Adrenal gland (tissue), 12 donors: ENCODE measurements around the gene TXLNG. TPM values are rescaled to one million over a fixed set of nuclear protein-coding genes. Genes with fewer than 3 reads are reported as not detected.
A peak's percentile ranks its signal among the peaks of the same experiment; 100 is the strongest.
"Not testable (repeated sequence)": the region's sequence is repeated elsewhere in the genome, so short reads cannot be mapped to it uniquely, and the experiment has no call there.

ENCODE experiments used
- DNase-seq, 7 donors: peaks; one replicate each; pipeline ENCODE4 v3.0.0-alpha.2; 2019 to 2020
- H3K27ac ChIP-seq, 5 donors: fragments of 200-600 bp; sonication (generic) in 4 of 5; 1 replicate in 3 of 5; 2 replicates in 2 of 5; pipeline versions ENCODE4 v1.5.1 to v1.8.0; 2016 to 2020; ENCODE audit warnings: mild to moderate bottlenecking in 1 of 5
- H3K27me3 ChIP-seq: fragments of 200-600 bp; 2 replicates; pipeline ENCODE4 v1.8.0; 2021
- H3K36me3 ChIP-seq, 2 donors: fragments of 200-600 bp; replicated peaks in 1 of 2; 1 replicate in 1 of 2; 2 replicates in 1 of 2; pipeline versions ENCODE4 v1.5.1 to v1.8.0; 2018 to 2022
- H3K4me1 ChIP-seq, 2 donors: fragments of 200-600 bp; replicated peaks in 1 of 2; 1 replicate in 1 of 2; 2 replicates in 1 of 2; pipeline versions ENCODE4 v1.5.1 to v1.8.0; 2018 to 2021
- H3K4me3 ChIP-seq, 4 donors: fragments of 200-600 bp; sonication (generic) in 3 of 4; one replicate each; pipeline ENCODE4 v1.5.1; 2016 to 2018
- H3K9me3 ChIP-seq, 3 donors: fragments of 200-600 bp; sonication (generic) in 1 of 3; replicated peaks in 1 of 3; 1 replicate in 2 of 3; 2 replicates in 1 of 3; pipeline versions ENCODE4 v1.5.1 to v1.8.0; 2016 to 2021
- CTCF ChIP-seq, 6 experiments: fragments of 450-650 bp in 4 of 6; fragments of 200-600 bp in 2 of 6; sonication (generic) in 1 of 6; IDR thresholded peaks; 1 replicate in 5 of 6; 2 replicates in 1 of 6; pipeline versions ENCODE4 v1.5.1 to v1.8.0; 2016 to 2021; ENCODE audit warnings: antibody characterized with exemption in 6 of 6, mild to moderate bottlenecking in 2 of 6, moderate library complexity in 1 of 6
- POLR2A ChIP-seq, 2 donors: fragments of 450-650 bp; IDR thresholded peaks; one replicate each; pipeline ENCODE4 v1.6.1; 2017; ENCODE audit warnings: antibody characterized with exemption in 2 of 2, mild to moderate bottlenecking in 2 of 2, moderate library complexity in 1 of 2
- WGBS, 4 donors: extraction: QIAGEN DNeasy Blood & Tissue Kit in 2 of 4; methylation state at CpG; one replicate each; pipeline versions ENCODE4 v1.1.5 to v1.1.7; 2013 to 2017; 5-methylcytosine and 5-hydroxymethylcytosine counted together
- intact Hi-C, 2 donors: fragments of 100-400 bp; cut with DNase I; formaldehyde crosslinking; loops; one replicate each; pipeline versions ENCODE4 v1.14.1 to v1.15.0; 2022 to 2023
- polyA plus RNA-seq, 3 donors: library from polyadenylated mRNA; stranded (reverse); fragments of 200-250 nt in 2 of 3; fragments of 350-450 nt in 1 of 3; fragmentation: Illumina TruSeq in 1 of 3; extraction: RNeasy Lipid Tissue Mini Kit (QIAGEN cat#74804) in 1 of 3; gene quantifications; one replicate each; pipeline ENCODE4 v1.2.3, GENCODE V29; 2013 to 2014
- total RNA-seq, 9 donors: library from RNA; depleted of rRNA in 4 of 9; stranded (reverse); fragments of >200 nt in 4 of 9; fragments of 120-200 nt in 1 of 9; fragmentation: NEBNext Ultra II Directional in 1 of 9; extraction: Animal tissue kit (Norgen Biotek cat#: 25700) in 1 of 9; gene quantifications; one replicate each; pipeline versions ENCODE4 v1.1.0 to v1.2.4, GENCODE V29; 2013 to 2023
- donor health status: healthy with polysubstance abuse.
- donor health status: Bipolar disorder and iron deficiency.
- donor health status: DM: yes; HTN: yes; CAD: no.
- donor health status: DM: no; HTN: no; CAD: no.
- donor health status: DM: no; HTN: no; CAD: no.
- donor health status: DM: yes; HTN: yes; CAD: no.

TXLNG gene
- total and polyA plus RNA-seq, 12 donors, result 15.4 to 33.2 (median 22.5) TPM

- H3K36me3 ChIP-seq, result peaks cover 0 to 41% of the 10 kb centered on the region in 2 donors
These were observed 66.4 kb downstream of the TXLNG start for GRCh38 chrX:16852617-16853179.

GRCh38 chrX:16853537-16853936 lies 67.3 kb downstream of the TXLNG start:
- WGBS, 4 donors, result 79 to 89% (median 81%) methylated on average over 3 of the region's 3 CpGs
- no peak for DNase-seq
- peaks cover 0 to 47% of the 10 kb centered on the region in 2 donors for H3K36me3 ChIP-seq
- H3K4me1 ChIP-seq, result peaks cover 4 to 11% of the 10 kb centered on the region in 2 donors
- H3K27ac ChIP-seq, result no peak overlapping the region
- no peak for TF ChIP-seq POLR2A (IDR thresholded peaks at IDR 0.05)
- no peak for TF ChIP-seq CTCF (IDR thresholded peaks at IDR 0.05)
- no peak overlapping the region for H3K4me3 ChIP-seq
- H3K27me3 ChIP-seq, result no peaks in the 10 kb centered on the region
- H3K9me3 ChIP-seq, result no peaks in the 10 kb centered on the region
- intact Hi-C loops, result no loop called here

More at GRCh38 chrX:16852617-16853179, 66.4 kb downstream of the TXLNG start:
- H3K27me3 ChIP-seq, result no peaks in the 10 kb centered on the region
- DNase-seq, result no peak
- no peak for TF ChIP-seq CTCF (IDR thresholded peaks at IDR 0.05)
- TF ChIP-seq POLR2A (IDR thresholded peaks at IDR 0.05), result no peak
- 81 to 93% (median 92%) methylated on average over 12 of the region's 12 CpGs for WGBS, 4 donors
- H3K27ac ChIP-seq, result peak overlapping the region in 1 of 5 donors; percentile 33
- H3K4me3 ChIP-seq, result no peak overlapping the region
- no peaks in the 10 kb centered on the region for H3K9me3 ChIP-seq
- peaks cover 10 to 11% of the 10 kb centered on the region in 2 donors for H3K4me1 ChIP-seq
- intact Hi-C loops, result no loop called here

- 89 to 94% (median 92%) methylated on average over 3 to 5 of the region's 5 CpGs for WGBS, 4 donors
- no peaks in the 10 kb centered on the region for H3K27me3 ChIP-seq
- H3K4me3 ChIP-seq, result no peak overlapping the region
- H3K27ac ChIP-seq, result peak overlapping the region in 2 of 5 donors; percentile 19 to 22
- H3K4me1 ChIP-seq, result peaks cover 0 to 6% of the 10 kb centered on the region in 2 donors
- no peak for TF ChIP-seq CTCF (IDR thresholded peaks at IDR 0.05)
- no peak for TF ChIP-seq POLR2A (IDR thresholded peaks at IDR 0.05)
- intact Hi-C loops, result no loop called here
- H3K36me3 ChIP-seq, result peaks cover 0 to 36% of the 10 kb centered on the region in 2 donors
- H3K9me3 ChIP-seq, result no peaks in the 10 kb centered on the region
- no peak for DNase-seq
These were observed 69.3 kb downstream of the TXLNG start for GRCh38 chrX:16855363-16856075.

- H3K4me3 ChIP-seq, H3K4me1 ChIP-seq, intact Hi-C loops, DNase-seq, H3K9me3 ChIP-seq, H3K27me3 ChIP-seq: not testable (repeated sequence)
- 65 to 79% (median 75%) methylated on average over 2 of the region's 2 CpGs for WGBS, 4 donors
- Histone ChIP-seq H3K27ac (peak overlapping the region in 1 of 5 donors; percentile 7), H3K36me3 (peaks cover 0 to 33% of the 10 kb centered on the region in 2 donors)
These were observed 69.8 kb downstream of the TXLNG start for GRCh38 chrX:16856076-16856404.

- peaks cover 0 to 6% of the 10 kb centered on the region in 2 donors for H3K4me1 ChIP-seq
- DNase-seq, result no peak
- no peaks in the 10 kb centered on the region for H3K9me3 ChIP-seq
- no peak overlapping the region for H3K4me3 ChIP-seq
- TF ChIP-seq CTCF (IDR thresholded peaks at IDR 0.05) (no peak), POLR2A (IDR thresholded peaks at IDR 0.05) (no peak)
- intact Hi-C loops, result no loop called here
- no peak overlapping the region for H3K27ac ChIP-seq
- no peaks in the 10 kb centered on the region for H3K27me3 ChIP-seq
- H3K36me3 ChIP-seq, result peaks cover 0 to 37% of the 10 kb centered on the region in 2 donors
These were observed 70.5 kb downstream of the TXLNG start for GRCh38 chrX:16856744-16857143.
